HG03575 (cell line): ENCODE data around the gene ACYP2.
"Not testable (repeated sequence)": the region's sequence is repeated elsewhere in the genome, so short reads cannot be mapped to it uniquely, and the experiment has no call there.

ENCODE experiments used
- ATAC-seq: cut with Tn5 transposase; IDR thresholded peaks from one replicate; pipeline ENCODE4 v1.9.1; 2021; ENCODE audit not compliant: unreplicated experiment, insufficient number of reproducible peaks, low FRiP score; ENCODE audit errors: extremely low read depth

The ACYP2 gene

DNA sequence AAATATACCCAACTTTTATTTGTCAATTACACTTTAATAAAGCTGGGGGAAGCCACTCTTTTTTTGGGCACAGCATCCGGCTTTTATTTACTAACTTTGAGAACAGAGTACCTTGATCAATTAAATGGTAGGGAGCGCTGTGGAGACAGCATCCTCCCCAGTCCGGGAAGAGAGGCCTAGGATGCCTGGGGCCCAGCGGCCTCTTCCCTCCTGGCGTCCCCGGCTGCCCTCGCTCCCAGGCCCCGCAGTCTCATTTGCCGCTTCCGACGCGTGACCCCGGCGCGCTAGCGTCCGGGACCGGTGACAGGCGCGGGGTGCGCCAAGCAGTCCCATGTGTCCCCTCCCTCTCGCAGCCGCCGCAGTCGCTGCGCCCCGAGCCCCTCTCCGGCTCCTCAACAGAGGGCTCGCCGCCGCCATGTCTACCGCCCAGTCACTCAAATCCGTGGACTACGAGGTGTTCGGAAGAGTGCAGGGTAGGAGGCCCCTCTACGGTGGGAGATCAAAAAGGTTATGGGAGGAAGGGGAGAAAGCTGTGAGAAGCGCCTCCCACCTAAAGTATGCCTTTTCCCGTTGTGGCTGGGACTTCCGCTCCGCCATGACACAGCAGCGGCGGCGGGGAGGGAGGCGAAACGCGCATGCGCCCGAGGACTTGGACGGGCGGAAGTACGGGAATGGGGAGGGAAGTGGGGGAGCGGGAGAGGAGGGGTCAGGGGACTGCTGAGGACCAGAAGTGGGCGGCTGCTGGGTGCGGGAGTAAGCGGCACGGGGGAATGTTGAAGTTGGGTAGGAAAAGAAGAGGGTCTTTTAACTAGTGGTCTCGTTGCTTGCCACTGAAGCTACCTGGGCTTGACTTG, at the start of gene ACYP2:
ACYP2 (plus strand) TSS at position 332 of the 854 bp plus-strand sequence.
- peak; percentile 57 for ATAC-seq

DNA sequence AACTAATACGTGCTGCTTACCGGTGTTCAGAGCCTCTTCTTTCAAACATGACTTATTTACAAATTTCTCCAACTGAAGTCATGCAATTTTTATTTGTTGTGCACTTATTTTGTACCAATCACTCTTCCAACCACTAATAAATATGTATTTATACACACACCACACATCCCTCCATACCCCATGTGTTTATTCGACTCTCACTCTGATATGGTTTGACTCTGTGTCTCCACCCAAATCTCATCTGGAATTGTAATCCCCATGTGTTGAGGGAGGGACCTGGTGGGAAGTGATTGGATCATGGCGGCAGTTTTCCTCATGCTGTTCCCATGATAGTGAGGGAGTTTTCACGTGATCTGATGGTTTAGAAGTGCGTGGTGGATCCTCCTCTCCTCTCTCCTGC, 49.5 kb upstream of the ACYP2 start:
- ATAC-seq, result no peak

DNA sequence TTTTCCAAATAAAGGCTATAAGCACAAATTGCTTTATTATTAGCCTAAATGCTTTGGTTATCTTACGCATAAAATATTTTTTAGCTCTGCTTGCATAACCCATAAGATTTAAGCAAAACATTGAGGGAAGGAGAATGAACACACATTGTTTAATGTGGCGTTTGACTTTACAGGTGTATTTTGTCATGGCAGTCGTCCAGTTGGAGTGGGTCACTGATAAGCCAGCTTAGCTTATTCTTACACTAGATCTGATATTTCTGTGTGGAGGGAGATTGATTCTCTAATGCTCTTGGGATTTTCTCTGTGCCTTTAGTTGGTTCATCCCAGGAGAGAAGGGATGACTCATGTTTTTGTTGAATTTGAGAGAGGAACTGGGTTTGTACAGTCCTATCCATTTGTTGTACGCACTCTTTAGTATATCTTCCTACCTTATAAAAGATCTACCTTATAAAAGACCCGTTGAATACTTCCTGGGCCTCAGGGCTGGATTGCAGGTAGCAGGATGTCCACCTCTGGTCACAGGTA, 47.5 kb upstream of the ACYP2 start:
- no peak for ATAC-seq

DNA sequence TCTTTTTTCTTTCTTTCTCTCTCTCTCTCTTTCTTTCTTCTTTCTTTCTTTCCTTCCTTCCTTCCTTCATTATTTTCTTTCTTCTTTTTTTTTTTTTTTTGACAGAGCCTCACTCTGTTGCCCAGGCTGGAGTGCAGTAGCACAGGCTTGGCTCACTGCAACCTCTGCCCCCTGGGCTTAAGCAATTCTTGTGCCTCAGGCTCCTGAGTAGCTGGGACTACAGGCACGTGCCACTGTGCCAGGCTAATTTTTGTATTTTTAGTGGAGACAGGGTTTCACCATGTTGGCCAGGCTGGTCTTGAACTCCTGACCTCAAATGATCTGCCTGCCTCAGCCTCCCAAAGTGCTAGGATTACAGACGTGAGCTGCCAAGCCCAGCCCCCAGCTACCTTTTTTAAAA, 42.9 kb upstream of the ACYP2 start:
- not testable (repeated sequence) for ATAC-seq

DNA sequence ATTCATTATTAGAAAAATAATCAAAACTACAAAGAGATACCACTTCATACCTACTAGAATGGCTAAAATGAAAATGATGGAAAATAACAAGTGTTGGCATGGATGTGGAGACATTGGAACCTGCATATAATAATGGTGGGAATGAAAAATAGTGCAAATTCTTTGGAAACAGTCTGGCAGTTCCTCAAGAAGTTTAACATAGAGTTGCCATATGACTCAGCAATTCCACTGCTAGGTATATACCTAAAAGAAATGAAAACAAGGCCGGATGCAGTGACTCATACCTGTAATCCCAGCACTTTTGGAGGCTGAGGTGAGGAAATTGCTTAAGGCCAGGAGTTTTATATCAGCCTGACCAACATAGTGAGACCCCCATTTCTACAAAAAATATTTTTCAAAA, 41.6 kb upstream of the ACYP2 start:
- ATAC-seq, result no peak

DNA sequence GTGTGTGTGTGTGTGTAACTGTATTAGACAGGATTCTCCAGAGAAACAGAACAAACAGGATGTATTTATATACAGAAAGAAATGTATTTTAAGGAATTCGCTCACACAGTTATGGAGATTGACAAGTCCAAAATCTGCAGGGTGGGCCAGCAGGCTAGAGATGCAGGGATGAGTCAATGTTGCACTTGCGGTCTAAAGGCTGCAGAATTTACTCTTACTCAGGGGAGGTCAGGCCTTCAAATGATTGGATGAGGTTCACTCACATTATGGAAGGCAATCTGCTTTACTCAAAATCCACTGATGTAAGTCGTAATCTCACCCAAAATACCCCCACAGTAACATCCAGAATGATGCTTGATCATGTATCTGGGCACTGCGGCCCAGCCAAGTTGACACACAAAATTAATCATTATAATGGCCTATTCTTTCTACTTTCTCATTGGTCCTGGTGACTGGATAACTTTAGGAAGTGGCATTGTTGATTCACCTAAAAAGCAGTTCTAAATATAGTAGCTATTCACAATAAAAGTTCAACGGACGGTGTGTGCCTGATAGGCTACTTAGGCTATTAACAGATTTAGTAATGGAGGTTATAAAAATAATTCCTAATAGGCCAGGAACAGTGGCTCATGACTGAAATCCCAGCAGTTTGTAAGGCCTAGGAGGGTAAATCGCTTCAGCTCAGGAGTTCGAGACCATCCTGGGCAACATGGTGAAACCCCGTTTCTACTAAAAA, 40.6 kb upstream of the ACYP2 start:
- no peak for ATAC-seq

DNA sequence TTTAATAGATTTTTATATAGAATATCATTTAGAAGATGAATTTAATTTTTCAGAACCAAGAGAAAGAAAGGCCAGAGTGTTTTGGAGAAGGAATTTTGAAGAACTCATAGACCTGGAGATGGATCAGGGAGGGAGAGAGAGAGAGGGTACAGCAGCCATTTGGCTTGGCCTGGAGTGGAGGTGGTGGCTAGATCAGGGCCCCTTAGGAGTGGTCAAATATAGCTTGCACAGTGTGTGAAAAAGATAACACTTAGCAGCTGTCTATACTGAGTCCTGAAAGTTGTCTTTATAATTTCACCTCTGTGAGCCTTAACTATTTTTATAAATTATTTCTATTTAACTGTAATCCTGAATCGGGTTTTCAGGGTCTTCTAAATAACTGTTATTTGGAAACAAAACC, 38.8 kb upstream of the ACYP2 start:
- ATAC-seq, result no peak

DNA sequence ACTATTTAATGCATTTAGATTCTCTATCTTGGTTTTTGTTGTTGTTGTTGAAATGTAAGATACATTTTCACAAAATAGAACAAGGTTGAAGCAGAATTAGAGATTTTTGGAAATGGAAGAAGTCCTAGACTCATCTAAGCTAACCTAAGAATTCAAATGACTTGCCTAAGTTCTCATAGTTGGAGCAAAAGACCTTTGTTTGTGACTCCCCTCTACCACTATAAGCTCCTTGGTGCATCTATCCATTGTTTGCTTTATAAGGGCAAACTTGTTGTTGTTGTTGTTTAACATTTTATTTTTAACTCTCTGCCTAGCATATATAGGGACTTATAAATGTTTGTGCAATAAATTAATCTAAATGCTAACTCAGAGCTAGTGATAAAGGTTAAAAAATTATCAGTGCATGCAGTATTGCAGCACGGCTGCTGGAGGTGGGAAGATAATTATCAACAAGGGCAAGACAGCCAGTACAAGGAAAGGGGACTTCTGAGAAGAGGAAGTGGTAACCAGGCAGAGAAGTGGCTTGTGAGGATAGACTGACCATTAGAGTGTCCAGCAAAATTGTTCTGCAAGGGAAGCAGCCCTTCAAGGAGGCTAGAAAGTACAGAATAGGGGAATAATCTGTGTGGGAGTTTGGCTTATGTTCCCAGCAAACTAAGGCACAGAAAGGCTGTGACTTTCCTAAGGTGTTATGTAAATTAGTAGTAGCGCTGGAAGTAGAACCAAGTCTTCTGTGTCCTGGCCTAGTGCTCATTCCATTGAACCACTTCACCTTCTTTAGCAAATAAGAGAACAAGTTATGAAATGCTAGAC, 38.1 kb upstream of the ACYP2 start:
- ATAC-seq, result no peak

DNA sequence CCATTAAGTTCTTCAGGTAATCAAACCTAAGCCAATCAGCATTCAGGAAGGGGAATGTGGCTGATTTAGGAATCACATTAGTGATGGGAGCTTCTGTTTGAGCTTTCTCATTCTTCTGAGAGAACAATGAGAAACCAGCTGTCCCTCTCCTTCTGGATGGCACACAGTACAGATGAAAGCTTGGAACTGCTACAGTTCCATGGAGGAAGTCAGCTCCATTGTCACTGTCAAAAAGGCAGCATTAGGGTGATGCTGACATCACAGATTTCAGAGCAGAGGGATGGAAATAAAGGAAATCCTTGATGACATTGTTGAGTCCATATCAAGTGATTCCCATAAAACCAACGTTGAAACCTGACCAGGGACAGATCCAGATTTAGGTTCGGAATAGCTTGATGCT, 36.1 kb upstream of the ACYP2 start:
- ATAC-seq, result no peak

DNA sequence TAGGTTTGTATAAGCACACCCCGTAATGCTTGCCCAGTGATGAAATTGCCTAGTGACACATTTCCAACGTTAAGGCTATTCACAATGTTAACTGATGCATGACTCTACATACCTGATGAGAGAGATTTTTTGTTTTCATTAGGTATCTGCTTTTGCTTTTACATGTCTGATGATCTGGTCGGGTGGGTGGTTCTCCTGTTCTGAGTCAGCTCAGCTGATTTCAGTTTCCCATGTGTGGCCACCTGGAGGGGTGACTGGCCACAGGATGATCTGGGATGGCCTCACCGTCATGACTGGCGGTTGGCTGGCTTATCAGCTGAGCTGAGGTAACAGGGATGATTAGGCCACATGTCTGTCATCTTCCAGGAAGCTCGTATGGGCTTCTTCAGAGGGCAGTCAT, 33.8 kb upstream of the ACYP2 start:
- peak; percentile 96 for ATAC-seq

DNA sequence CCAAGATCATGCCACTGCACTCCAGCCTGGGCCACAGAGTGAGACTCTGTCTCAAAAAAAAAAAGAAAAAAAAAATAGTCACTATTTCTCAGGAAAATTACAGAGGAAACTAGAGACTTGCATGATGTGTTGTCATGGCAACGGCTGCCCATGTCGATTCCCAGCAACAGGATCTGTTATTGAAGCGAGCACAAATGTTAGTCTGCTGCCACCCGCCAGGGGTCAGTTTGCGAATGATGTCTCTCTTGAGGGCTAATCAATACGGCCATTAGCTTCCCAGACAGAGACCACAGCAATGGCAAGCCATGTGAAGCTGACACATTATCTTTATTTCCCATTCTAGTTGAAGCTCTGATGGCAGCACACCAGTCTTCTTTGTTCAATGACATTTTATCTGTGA, 32.4 kb upstream of the ACYP2 start:
- no peak for ATAC-seq

DNA sequence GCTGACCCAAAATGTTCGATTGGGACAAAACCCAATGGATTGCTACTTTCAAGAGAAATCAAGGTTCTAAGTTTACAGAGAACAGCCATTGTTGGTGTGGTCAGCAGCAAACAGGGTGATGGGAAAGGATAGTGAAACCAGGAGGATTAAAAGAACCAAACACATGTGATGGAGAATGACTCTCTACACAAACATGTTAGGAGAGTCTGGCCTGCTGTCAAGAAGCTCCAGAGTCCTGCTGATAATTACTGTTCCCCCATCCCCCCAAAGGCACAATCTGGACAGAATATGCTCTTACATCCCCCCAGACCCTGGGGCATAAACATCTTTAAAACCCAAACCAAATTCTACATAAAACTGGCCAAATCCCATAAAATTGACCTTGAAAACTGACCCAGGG, 32.0 kb upstream of the ACYP2 start:
- no peak for ATAC-seq

DNA sequence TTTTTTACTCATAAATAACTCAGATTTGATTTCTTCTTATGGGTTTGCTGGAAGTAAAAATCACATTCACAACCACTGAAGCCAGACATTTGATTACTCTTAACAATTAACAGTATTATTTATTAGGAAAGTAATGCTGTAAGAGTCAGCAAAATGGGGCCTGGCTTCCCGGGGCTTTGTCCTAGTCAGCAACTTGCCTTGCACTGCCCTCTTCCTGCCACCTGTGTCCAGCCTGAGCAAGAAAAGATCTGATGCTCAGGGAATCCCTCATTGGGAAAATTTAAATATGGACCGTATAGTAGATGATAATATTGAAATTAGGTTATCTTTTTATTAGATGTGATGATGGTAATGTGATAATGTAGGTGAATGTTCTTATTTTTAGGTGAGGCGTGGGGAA, 30.8 kb upstream of the ACYP2 start:
- no peak for ATAC-seq

DNA sequence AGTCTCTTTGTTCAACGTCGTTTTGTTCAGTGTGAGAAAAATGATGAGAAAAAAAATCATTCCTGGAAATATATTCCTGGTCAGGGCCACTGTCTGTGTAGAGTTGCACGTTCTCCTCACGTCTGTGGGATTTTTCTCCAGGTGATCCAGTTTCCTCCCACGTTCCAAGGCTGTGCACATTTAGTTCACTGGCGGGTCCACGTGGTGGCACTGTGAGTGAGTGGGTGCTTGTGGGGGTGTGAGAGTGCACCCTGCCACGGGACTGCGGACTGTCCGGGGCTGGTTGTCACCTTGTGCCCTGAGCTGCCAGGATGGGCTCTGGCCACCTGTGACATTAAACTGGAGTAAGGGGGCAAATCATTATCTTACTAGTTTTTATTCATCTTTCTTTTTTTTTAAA, 30.3 kb upstream of the ACYP2 start:
- ATAC-seq, result no peak

DNA sequence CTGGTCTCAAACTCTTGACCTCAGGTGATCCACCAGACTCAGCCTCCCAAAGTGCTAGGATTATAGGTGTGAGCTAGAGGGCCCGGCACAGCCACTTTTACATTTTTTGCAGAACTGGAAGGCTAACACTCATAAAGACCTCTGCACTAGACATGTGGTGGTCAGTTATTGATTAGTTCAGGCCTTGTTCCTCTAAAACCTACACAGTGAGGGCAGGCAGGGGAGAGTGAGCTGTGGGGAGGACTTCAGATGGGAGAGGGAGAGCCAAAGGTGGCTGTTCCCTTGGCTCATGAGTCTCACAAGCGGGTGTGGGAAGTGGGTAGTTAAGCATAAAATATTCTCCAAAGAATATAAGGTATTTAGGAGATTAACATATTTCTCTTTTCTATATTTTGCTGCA, 29.3 kb upstream of the ACYP2 start:
- ATAC-seq, result no peak

DNA sequence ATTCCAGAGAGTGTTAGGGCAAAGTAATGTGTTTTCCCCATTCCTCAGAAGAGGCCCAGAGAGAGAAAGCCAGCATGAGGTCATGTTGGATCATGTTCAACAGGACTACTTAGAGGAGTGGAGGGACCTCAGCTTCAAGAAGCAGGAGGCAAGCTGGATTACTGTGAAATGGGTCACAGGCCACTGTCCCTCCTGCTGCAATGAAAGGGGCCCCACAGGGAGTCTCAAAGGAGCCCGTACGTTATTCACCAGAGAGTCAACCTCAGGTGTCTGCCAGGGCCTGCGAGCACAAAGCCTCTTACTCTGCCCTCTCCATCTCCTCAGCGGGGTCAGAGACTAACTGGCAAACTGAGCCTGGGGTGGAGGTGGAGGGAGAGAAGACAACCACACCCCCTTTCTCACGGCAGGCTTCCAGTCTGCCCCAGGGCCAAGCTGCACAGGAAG, 27.2 kb upstream of the ACYP2 start:
- ATAC-seq, result no peak

DNA sequence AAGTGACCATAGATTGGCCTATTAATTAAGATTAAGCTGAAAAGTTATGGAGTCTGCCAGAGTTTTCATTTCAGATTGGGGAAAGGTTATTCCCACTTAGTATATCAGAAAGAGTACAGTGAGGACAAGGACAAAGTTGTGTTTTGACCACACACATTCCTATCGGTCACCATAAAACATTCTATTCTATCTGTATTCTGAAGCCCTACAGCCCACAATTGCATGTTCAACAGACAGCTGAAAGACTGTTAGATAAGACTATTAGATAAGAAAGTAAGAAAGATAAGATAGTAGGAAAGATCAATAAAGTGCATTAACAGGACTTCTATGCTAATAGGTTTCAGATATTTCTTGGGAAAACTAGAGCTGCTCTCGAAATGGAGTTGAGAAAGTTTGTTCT, 26.7 kb upstream of the ACYP2 start:
- no peak for ATAC-seq

DNA sequence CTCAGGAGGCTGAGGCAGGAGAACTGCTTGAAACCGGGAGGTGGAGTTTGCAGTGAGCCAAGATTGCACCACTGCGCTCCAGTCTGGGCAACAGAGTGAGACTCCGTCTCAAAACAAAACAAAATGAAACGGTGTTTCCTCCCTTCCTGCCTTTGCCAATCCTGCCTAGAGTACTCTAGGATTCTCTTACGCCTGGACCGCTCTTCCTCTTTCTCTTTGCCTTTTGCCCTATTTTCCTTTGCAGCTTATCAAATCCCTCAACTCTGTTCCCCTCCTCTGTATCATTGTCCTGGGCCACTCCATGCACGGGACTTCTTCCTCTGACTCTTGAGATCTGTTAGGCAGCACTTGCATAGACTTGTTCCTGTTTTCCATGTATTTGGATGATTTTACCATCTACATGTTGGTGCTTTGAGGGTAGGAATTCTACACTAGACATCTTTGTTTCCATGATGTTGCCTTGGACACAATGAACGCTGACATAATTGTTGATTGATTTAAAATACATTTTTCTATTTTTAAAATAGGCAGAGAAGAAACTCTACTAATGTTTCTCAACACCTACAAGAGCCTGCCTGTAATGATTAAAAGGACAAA, 24.8 kb upstream of the ACYP2 start:
- ATAC-seq, result no peak

DNA sequence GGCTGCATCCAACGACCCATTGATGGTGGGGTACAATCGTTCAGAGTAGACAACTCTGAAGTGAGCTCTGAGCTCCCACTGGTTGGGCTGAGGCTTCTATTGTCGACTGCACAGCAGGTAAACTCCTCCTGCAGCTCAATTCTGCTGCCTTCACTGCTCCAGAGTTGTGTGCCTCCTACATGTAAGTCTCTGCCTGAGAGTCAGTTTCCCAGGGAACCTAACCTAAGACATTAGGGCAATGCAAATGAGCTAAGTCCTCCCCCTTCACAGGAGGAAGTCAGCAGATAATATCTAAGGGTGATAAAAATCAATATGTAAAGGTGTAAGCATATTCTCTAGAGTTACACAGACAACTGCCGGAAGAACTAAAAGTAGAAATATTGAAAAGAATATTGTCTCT, 22.5 kb upstream of the ACYP2 start:
- peak; percentile 37 for ATAC-seq
